ENCODE measurements around the gene SNRNP27. TPM values are rescaled to one million over a fixed set of nuclear protein-coding genes. Genes with fewer than 3 reads are reported as not detected.

SNRNP27 gene
- total and polyA plus RNA-seq, 2 of the 8 experiments (the other 6 are each of a cell fraction or from before 2014, with no cell fraction given) = 11.1 to 40.5 TPM

DNA sequence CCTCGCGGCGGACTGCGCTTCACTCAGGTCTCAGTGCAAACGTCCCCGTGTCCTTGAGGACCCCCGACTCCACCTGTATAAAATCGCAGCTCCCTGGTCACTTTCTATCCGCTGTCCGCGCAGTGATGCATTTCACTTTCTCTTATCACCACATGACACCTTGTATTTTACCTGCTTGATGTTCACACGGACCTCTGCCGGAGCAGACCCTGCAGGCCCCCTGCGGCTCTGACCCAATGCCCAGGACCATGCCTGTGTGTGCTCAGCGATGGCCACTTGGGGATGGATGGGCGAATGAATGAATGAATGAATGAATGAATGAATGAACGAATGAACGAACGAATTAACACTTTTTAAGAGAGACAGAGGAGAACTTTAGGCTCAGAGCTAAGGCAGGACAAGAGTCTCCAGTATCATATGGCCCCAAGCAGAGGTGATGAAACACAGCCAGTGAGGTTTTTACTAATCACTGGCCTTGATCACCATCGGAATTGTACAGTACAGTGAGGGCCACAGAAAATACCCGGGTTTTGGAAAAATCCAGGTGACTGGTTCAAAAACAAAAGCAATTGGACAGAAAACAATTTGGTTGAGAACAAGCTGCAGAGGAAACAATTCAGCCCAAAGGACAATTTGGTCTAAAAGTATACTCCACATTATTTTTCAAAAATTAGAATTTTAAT is 55.3 kb downstream of the SNRNP27 start:
- Histone ChIP-seq H3K27ac (ENCODE audit: low read depth, low read length) (no peak overlapping the region), H2BK15ac (ENCODE audit: low read length) (no peak overlapping the region), H3K79me1 (ENCODE audit: low read depth, low read length) (no peaks in the 10 kb centered on the region), H3K9me3 (ENCODE audit: insufficient read depth in 2 of 2, low read depth in 1 of 2, low read length in 1 of 2) (no peaks in the 10 kb centered on the region), H2BK20ac (ENCODE audit: low read length) (no peak overlapping the region), H3K27me3 (replicated peaks in 1 of 4; ENCODE audit: control insufficient read depth in 3 of 4, extremely low read depth in 1 of 4, insufficient read depth in 3 of 4, low read length in 3 of 4) (no peaks in the 10 kb centered on the region; a peak in 1 of 7 replicates), H4K91ac (replicated peaks; ENCODE audit: insufficient read length, low read length) (no peak overlapping the region), H3K36me3 (ENCODE audit: control insufficient read depth in 2 of 4, insufficient read depth in 4 of 4, low read length in 3 of 4) (no peaks in the 10 kb centered on the region), H3K18ac (ENCODE audit: extremely low read depth, low read length) (no peak overlapping the region), H2AK5ac (ENCODE audit: low read depth, low read length) (no peak overlapping the region), H3K9ac (replicated peaks in 1 of 4; ENCODE audit: extremely low read depth in 1 of 4, low read depth in 3 of 4, low read length in 3 of 4) (no peak overlapping the region), H4K8ac (ENCODE audit: extremely low read depth, insufficient read depth, low read length) (no peak overlapping the region), H2BK12ac (ENCODE audit: low read depth, low read length) (0 out of 2 replicates have a peak overlapping the region, but pooled peaks have one; percentile 27), H3K23ac (ENCODE audit: insufficient read length) (no peak overlapping the region), H4K5ac (ENCODE audit: insufficient read length, low read depth, low read length) (no peak overlapping the region), H2AFZ (ENCODE audit: low read length) (no peak overlapping the region), H3K14ac (ENCODE audit: insufficient read length) (no peak overlapping the region), H3K4ac (replicated peaks; ENCODE audit: insufficient read length, low read depth, low read length) (no peak overlapping the region), H3K4me3 (ENCODE audit: extremely low read depth in 1 of 4, insufficient read depth in 2 of 4, low read depth in 3 of 4, low read length in 4 of 4) (no peak overlapping the region), H3K23me2 (ENCODE audit: low read depth, low read length) (no peaks in the 10 kb centered on the region), H3K56ac (replicated peaks; ENCODE audit: insufficient read length, low read depth, low read length) (no peak overlapping the region), H2BK5ac (ENCODE audit: low read depth, low read length) (no peak overlapping the region), H2BK120ac (replicated peaks; ENCODE audit: low read depth, low read length) (no peak overlapping the region), H4K20me1 (replicated peaks in 1 of 2; ENCODE audit: control insufficient read depth in 1 of 2, insufficient read depth in 2 of 2, low read length in 2 of 2) (no peaks in the 10 kb centered on the region), H3K4me1 (replicated peaks in 1 of 4; ENCODE audit: control insufficient read depth in 3 of 4, insufficient read depth in 4 of 4, low read length in 3 of 4) (no peaks in the 10 kb centered on the region; a peak in 1 of 7 replicates), H3K79me2 (ENCODE audit: control insufficient read depth in 1 of 2, insufficient read depth in 2 of 2, low read length in 2 of 2) (no peaks in the 10 kb centered on the region), H3K4me2 (ENCODE audit: insufficient read depth in 1 of 2, low read depth in 2 of 2, low read length in 2 of 2) (no peak overlapping the region)
- ChIA-PET CTCF (ENCODE audit: partially characterized antibody) (interaction anchor here (0.8 to 0.9 kb wide), 2 partner anchors 9 to 26 kb away, joined by 3 to 4 read pairs; no protein-coding TSS in a partner anchor), POLR2A (ENCODE audit: partially characterized antibody) (interaction anchor here (1.0 to 1.4 kb wide), 5 partner anchors 10 to 176 kb away, joined by 3 to 6 read pairs (median 4); no protein-coding TSS in a partner anchor)
- WGBS, 2 experiments (ENCODE audit: extremely low coverage in 1 of 2, insufficient coverage in 1 of 2, insufficient read length in 1 of 2, insufficient replicate concordance in 2 of 2, low coverage in 1 of 2, low lambda C conversion rate in 2 of 2, missing lambda C conversion rate in 1 of 2) = 92% methylated on average over 20 of the region's 21 CpGs; no CpG with 5 or more reads in 1 of the 2 experiments
- FAIRE-seq (no peak), DNase-seq (ENCODE audit: low read depth in 1 of 2, low spot score in 2 of 2) (no peak)
- TF ChIP-seq PHF8 (conservative IDR thresholded peaks at IDR 0.05; ENCODE audit: low read depth, low read length) = no peak
- no peak for TF ChIP-seq CHD2 (IDR thresholded peaks at IDR 0.05; ENCODE audit: low read length)
- no peak for TF ChIP-seq SIN3A (conservative IDR thresholded peaks at IDR 0.05 in 1 of 2, IDR thresholded peaks at IDR 0.05 in 1 of 2; ENCODE audit: low read depth in 1 of 2, low read length in 2 of 2)
- TF ChIP-seq EGR1 (IDR thresholded peaks at IDR 0.05; ENCODE audit: borderline replicate concordance, low read depth, low read length) = no peak
- no peak for TF ChIP-seq KDM5A (IDR thresholded peaks at IDR 0.05; ENCODE audit: low read length)
- no peak for TF ChIP-seq SP2 (IDR thresholded peaks at IDR 0.05; ENCODE audit: low read length)
- no peak for TF ChIP-seq NRF1 (IDR thresholded peaks at IDR 0.05; ENCODE audit: low read depth, low read length)
- no peak for TF ChIP-seq GABPA (IDR thresholded peaks at IDR 0.05; ENCODE audit: borderline replicate concordance, insufficient read depth, low read length)
- no peak for TF ChIP-seq GTF2F1 (IDR thresholded peaks at IDR 0.05; ENCODE audit: borderline replicate concordance, low read depth, low read length)
- TF ChIP-seq JUND (IDR thresholded peaks at IDR 0.05; ENCODE audit: low read length) = no peak
- TF ChIP-seq TEAD4 (IDR thresholded peaks at IDR 0.05; ENCODE audit: low read depth, low read length) = no peak
- TF ChIP-seq CBX8 (IDR thresholded peaks at IDR 0.05; ENCODE audit: borderline replicate concordance, low read depth, low read length) = no peak
- TF ChIP-seq KDM1A (IDR thresholded peaks at IDR 0.05; ENCODE audit: borderline replicate concordance, low read length) = no peak
- no peak for TF ChIP-seq SP4 (IDR thresholded peaks at IDR 0.05; ENCODE audit: low read length)

Data from H1 (cell line).